NCI-H1417 (cell line): ENCODE measurements around the gene BNC2.

Source experiments
- DNase-seq, 3 experiments: peaks; one replicate each; lab custom pipeline; 2025; lab: John Stamatoyannopoulos, UW

Gene BNC2

DNA sequence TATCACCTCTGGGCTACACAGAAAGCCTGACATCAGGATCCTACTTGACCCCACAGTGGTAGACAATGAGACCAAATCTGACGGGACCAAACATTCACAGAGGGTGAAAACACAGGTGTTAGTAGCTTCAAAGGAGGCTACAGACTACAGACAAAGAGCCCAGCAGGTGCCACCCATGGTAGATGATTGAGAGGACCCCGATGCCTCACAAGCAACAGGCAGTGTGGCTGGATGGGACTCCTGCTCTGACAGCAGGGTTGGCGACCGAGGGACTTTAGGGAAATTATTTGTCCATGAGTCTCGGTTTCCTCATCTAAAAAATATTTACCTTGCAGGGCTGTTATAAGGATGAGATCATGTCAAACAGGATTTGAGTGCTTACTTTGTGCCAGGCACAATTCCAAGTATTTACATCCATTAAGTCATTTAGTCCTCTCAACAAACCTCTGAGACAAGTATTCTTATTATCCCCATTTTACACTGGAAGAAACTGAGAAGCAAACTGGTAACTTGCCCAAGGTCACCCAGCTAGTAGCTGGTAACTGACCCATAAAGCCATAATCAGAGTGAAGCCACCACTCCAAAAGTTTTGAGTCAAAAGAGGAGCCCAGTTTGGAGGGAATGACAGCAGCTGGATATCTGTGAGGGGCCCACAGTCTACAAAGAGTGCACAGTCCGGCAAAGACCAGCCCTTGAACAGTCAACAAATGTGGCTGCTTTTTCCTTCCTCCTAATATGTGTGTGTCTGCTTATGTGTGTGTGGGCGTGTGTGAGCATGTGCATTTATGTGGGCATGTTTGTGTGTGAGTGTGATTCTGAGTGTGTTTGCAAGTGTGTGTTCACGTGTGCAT, 502.0 kb downstream of the BNC2 start:
- peak in 1 of 3 experiments; percentile 22 for DNase-seq

DNA sequence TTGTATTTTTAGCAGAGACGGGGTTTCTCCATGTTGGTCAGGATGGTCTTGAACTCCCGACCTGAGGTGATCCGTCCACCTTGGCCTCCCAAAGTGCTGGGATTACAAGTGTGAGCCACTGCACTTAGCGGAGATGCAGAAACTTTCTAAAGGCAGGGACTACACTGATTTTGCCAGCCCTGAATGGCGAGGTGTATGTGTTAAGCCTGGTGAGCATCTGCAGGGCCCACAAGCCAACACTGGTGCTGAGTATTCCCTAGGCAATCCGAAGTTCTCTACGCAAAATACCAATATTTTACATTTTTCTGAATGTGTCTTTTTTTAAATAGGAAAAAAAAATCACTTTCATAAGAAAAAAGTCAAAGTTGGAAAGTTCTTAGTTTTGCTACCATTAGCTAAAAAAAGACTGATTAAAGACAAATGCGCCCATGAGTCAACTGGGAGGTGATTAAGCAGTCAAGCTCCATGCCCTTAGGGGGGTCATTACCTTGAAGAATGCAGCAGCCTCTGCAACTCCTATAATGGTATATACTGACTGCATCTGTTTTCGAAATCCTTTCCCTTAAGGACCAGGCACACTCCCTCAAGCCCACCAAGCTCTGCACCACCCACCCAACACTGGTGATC, 502.8 kb downstream of the BNC2 start:
- DNase-seq, result peak in 1 of 3 experiments; percentile 8

DNA sequence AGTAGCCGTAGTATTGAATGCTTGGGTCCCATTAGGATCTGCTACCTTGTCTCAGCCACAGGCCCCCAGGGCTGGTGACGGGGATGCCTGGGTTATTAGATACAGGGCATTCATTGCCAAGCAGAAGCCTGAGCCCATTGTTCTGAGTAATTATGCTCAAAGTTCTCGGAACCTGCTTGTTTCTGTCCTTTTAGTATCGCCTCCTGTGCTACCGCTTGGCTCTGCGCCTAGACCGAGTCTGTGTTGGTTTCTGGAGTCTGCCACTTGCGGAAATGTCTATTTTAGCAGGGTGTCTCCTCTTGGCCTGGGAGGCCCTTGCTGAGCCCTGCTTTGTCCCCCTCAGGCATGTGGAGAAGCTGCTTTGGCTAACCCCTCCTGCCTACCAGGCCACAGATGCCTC, 506.1 kb downstream of the BNC2 start:
- DNase-seq, result no peak

DNA sequence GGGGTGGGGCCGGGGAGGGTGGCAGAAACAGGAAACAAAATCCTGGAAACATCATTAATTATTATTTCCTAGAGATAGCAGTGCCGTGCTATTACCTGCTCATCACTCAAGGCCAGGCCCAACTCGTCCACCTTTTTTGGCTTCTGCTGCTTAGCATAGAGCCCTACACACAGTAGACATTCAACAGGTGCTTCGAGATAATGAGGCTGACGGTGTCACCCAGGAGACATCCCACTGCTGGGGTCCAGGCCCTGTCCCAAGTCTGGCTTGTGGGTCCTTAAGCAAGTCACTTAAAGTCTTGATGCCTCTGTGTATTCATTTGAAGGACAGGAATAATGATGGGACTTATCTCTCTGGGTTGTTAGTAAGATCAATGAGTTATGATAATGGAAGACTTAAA, 506.6 kb downstream of the BNC2 start:
- DNase-seq, result peak in 1 of 3 experiments; percentile 7

DNA sequence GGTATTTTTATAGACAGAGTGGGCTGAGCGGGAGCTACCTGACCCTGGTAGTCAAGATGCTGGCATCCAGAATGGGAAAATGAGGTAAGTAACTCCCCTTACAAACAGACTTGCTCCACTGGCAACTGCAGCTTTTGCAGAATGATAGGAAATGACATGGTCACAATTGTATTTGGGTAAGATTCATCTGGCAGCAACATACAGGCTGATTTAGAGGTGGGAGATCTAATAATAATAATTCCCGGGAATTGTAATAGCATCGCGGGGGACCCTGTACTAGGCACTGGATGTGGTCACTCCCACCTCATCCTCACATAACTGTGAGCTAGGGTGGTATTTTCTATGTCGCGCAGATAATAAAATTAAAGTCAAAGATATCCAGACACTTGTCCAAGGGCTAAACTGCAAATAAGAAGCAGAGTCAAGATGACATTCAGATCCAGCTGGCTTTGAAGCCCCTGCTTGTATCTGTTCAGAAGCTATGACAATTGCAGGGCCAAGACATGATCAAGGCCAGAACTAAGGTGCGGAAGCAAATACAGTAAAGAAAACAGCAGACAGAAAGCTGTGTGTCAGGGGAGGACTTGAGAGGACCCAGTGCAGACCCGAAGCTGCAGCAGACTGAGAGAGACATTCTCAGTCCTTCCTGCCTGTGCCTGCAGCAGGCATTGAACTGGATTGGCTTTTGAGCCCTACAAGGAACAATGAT, 507.2 kb downstream of the BNC2 start:
- no peak for DNase-seq

DNA sequence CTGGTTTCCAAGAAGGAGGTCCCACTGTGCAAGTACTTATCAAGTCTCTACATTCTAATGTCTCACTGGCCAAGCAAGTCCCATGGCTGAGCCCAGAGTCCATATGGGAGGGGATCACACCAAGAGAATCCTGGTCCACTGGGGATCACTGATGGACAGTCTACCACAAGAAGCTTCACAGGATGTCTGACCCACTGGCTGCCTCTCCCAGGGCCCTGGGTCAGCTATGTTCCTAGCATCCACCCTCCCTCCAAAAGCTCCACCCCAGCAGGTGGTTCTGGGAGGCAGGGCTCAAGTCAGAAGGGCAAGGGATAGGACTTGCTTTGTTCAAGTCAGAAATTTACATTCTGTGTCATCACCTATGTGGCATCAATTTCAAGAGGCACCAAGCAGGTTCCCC, 508.5 kb downstream of the BNC2 start:
- DNase-seq, result no peak

DNA sequence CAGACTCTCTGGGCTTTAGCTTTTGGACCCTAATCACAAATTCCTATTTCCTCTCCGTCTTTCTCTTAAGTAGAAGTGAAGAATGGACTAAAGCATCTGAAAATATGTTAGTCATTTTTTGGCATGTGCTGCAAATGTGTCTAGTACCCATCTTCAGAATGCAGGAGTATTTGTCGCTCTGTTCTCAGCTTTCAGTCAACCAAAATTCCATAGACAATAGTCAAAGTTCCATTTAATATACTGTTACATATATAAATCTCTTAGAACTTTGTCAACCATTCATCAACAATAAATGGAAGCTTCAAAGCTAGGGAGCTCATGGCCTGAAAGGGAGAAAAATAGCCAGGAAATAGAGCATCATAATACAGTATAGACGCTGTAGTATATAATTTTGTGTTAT, 509.4 kb downstream of the BNC2 start:
- no peak for DNase-seq

DNA sequence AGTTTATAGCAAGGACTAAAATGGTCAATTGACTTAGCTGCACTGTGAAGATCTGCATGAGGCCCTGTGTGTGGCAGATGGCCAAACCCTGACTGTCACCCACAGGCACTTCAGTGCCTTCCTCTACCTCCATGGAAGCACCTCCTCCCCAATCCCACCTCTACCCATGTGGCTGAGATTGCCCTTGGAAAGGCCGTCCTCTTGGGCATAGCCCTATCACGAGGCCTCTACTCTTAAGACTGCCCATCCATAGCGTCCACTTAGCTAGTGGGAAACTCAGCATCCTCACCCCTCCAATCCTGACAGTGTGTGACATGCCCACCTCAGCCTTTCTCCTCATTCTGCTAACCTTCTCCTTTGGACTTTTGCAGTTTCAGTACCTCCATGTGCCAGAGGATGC, 510.2 kb downstream of the BNC2 start:
- no peak for DNase-seq
